ENCODE results near the gene PLCB1. TPM values are rescaled to one million over a fixed set of nuclear protein-coding genes. Genes with fewer than 3 reads are reported as not detected.

The PLCB1 gene
- total and polyA plus RNA-seq, 5 experiments from 2014 or later, result 1.4 to 3.8 (median 2.8) TPM

- ATAC-seq, result no peak
- peaks cover 0 to 3% (median 0%) of the 10 kb centered on the region in 3 donors for H3K36me3 Mint-ChIP-seq
- POLR2A ChIA-PET, result no interaction called here
Measured at GRCh38 chr20:8353512-8353911, 221.4 kb downstream of the PLCB1 start.

GRCh38 chr20:8355453-8355852 lies 223.4 kb downstream of the PLCB1 start:
- POLR2A ChIA-PET, result no interaction called here
- ATAC-seq (no peak), DNase-seq (no peak)
- Mint-ChIP-seq H3K36me3 (no peaks in the 10 kb centered on the region), H3K4me3 (no peak overlapping the region), H3K9me3 (no peaks in the 10 kb centered on the region), H3K4me1 (no peaks in the 10 kb centered on the region), H3K27ac (no peak overlapping the region), H3K27me3 (no peaks in the 10 kb centered on the region)

More at GRCh38 chr20:8353512-8353911, 221.4 kb downstream of the PLCB1 start:
- no peak overlapping the region for H3K4me3 Mint-ChIP-seq
- peaks cover 0 to 5% (median 0%) of the 10 kb centered on the region in 5 donors for H3K27me3 Mint-ChIP-seq
- no peaks in the 10 kb centered on the region for H3K4me1 Mint-ChIP-seq
- peaks cover 0 to 4% (median 3%) of the 10 kb centered on the region in 9 donors for H3K9me3 Mint-ChIP-seq
- no peak overlapping the region for H3K27ac Mint-ChIP-seq
- DNase-seq, result no peak

GRCh38 chr20:8356806-8357205 lies 224.7 kb downstream of the PLCB1 start:
- Mint-ChIP-seq H3K9me3 (no peaks in the 10 kb centered on the region), H3K4me1 (no peaks in the 10 kb centered on the region), H3K4me3 (no peak overlapping the region), H3K27ac (no peak overlapping the region), H3K27me3 (no peaks in the 10 kb centered on the region), H3K36me3 (no peaks in the 10 kb centered on the region)
- POLR2A ChIA-PET, result no interaction called here
- no peak for DNase-seq
- ATAC-seq, result no peak

- Mint-ChIP-seq H3K4me3 (no peak overlapping the region), H3K36me3 (no peaks in the 10 kb centered on the region), H3K27me3 (no peaks in the 10 kb centered on the region), H3K9me3 (no peaks in the 10 kb centered on the region), H3K4me1 (no peaks in the 10 kb centered on the region), H3K27ac (no peak overlapping the region)
- POLR2A ChIA-PET, result no interaction called here
- DNase-seq, result no peak
- no peak for ATAC-seq
Measured at GRCh38 chr20:8357703-8358102, 225.6 kb downstream of the PLCB1 start.

GRCh38 chr20:8360035-8360434 lies 228.0 kb downstream of the PLCB1 start:
- POLR2A ChIA-PET, result no interaction called here
- no peak overlapping the region for H3K4me3 Mint-ChIP-seq
- no peak overlapping the region for H3K27ac Mint-ChIP-seq
- no peak for ATAC-seq
- H3K36me3 Mint-ChIP-seq, result no peaks in the 10 kb centered on the region
- H3K27me3 Mint-ChIP-seq, result peaks cover 0 to 3% (median 0%) of the 10 kb centered on the region in 5 donors
- H3K9me3 Mint-ChIP-seq, result no peaks in the 10 kb centered on the region
- DNase-seq, result no peak
- no peaks in the 10 kb centered on the region for H3K4me1 Mint-ChIP-seq

- Mint-ChIP-seq H3K27me3 (peaks cover 0 to 3% (median 0%) of the 10 kb centered on the region in 5 donors), H3K9me3 (no peaks in the 10 kb centered on the region), H3K36me3 (no peaks in the 10 kb centered on the region), H3K4me1 (no peaks in the 10 kb centered on the region), H3K27ac (no peak overlapping the region), H3K4me3 (no peak overlapping the region)
- POLR2A ChIA-PET, result no interaction called here
- no peak for ATAC-seq
- DNase-seq, result no peak
Measured at GRCh38 chr20:8361006-8361652, 229.1 kb downstream of the PLCB1 start.

GRCh38 chr20:8361779-8362178 lies 229.7 kb downstream of the PLCB1 start:
- Mint-ChIP-seq H3K9me3 (no peaks in the 10 kb centered on the region), H3K4me1 (no peaks in the 10 kb centered on the region), H3K4me3 (no peak overlapping the region), H3K27me3 (peaks cover 0 to 3% (median 0%) of the 10 kb centered on the region in 5 donors), H3K27ac (no peak overlapping the region), H3K36me3 (no peaks in the 10 kb centered on the region)
- no peak for ATAC-seq
- POLR2A ChIA-PET, result no interaction called here
- no peak for DNase-seq

- POLR2A ChIA-PET, result no interaction called here
- H3K4me1 Mint-ChIP-seq, result no peaks in the 10 kb centered on the region
- ATAC-seq, result no peak
- H3K27ac Mint-ChIP-seq, result no peak overlapping the region
- H3K27me3 Mint-ChIP-seq, result peaks cover 0 to 3% (median 0%) of the 10 kb centered on the region in 5 donors
- no peak for DNase-seq
- no peaks in the 10 kb centered on the region for H3K9me3 Mint-ChIP-seq
- H3K4me3 Mint-ChIP-seq, result no peak overlapping the region
- no peaks in the 10 kb centered on the region for H3K36me3 Mint-ChIP-seq
Measured at GRCh38 chr20:8362457-8362856, 230.4 kb downstream of the PLCB1 start.

- ATAC-seq (no peak), DNase-seq (no peak)
- H3K36me3 Mint-ChIP-seq, result no peaks in the 10 kb centered on the region
- peaks cover 3 to 9% (median 6%) of the 10 kb centered on the region in 4 donors for H3K4me1 Mint-ChIP-seq
- H3K4me3 Mint-ChIP-seq, result no peak overlapping the region
- H3K9me3 Mint-ChIP-seq, result no peaks in the 10 kb centered on the region
- H3K27ac Mint-ChIP-seq, result no peak overlapping the region
- POLR2A ChIA-PET, result no interaction called here
- H3K27me3 Mint-ChIP-seq, result peaks cover 0 to 8% (median 3%) of the 10 kb centered on the region in 5 donors
Measured at GRCh38 chr20:8363970-8364733, 232.1 kb downstream of the PLCB1 start.

GRCh38 chr20:8364734-8365078 lies 232.6 kb downstream of the PLCB1 start:
- Mint-ChIP-seq H3K9me3 (no peaks in the 10 kb centered on the region), H3K36me3 (no peaks in the 10 kb centered on the region), H3K4me3 (no peak overlapping the region), H3K27ac (no peak overlapping the region), H3K27me3 (peaks cover 0 to 8% (median 3%) of the 10 kb centered on the region in 5 donors), H3K4me1 (peaks cover 6 to 12% (median 10%) of the 10 kb centered on the region in 4 donors)
- ATAC-seq (no peak), DNase-seq (no peak)
- POLR2A ChIA-PET, result no interaction called here

GRCh38 chr20:8365634-8366033 lies 233.6 kb downstream of the PLCB1 start:
- Mint-ChIP-seq H3K27me3 (peaks cover 0 to 9% (median 3%) of the 10 kb centered on the region in 5 donors), H3K9me3 (no peaks in the 10 kb centered on the region), H3K36me3 (no peaks in the 10 kb centered on the region), H3K4me3 (no peak overlapping the region), H3K27ac (no peak overlapping the region), H3K4me1 (peaks cover 6 to 12% (median 10%) of the 10 kb centered on the region in 4 donors)
- POLR2A ChIA-PET, result no interaction called here
- ATAC-seq, result no peak
- no peak for DNase-seq

- H3K27ac Mint-ChIP-seq, result no peak overlapping the region
- no peak for DNase-seq
- ATAC-seq, result no peak
- no peak overlapping the region for H3K4me3 Mint-ChIP-seq
- H3K27me3 Mint-ChIP-seq, result peaks cover 0 to 10% (median 3%) of the 10 kb centered on the region in 5 donors
- POLR2A ChIA-PET, result no interaction called here
- no peaks in the 10 kb centered on the region for H3K36me3 Mint-ChIP-seq
- no peaks in the 10 kb centered on the region for H3K9me3 Mint-ChIP-seq
- H3K4me1 Mint-ChIP-seq, result peaks cover 6 to 12% (median 10%) of the 10 kb centered on the region in 4 donors
Measured at GRCh38 chr20:8366303-8366923, 234.3 kb downstream of the PLCB1 start.

GRCh38 chr20:8367689-8368088 lies 235.6 kb downstream of the PLCB1 start:
- Mint-ChIP-seq H3K36me3 (no peaks in the 10 kb centered on the region), H3K9me3 (no peaks in the 10 kb centered on the region), H3K4me3 (no peak overlapping the region), H3K27me3 (peaks cover 0 to 10% (median 3%) of the 10 kb centered on the region in 5 donors), H3K27ac (peak overlapping the region in 1 of 10 donors; percentile 22), H3K4me1 (peaks cover 6 to 12% (median 10%) of the 10 kb centered on the region in 4 donors)
- ATAC-seq (no peak), DNase-seq (no peak)
- POLR2A ChIA-PET, result no interaction called here

Data from naive thymus-derived CD8-positive, alpha-beta T cell (primary cell).